Spleen (tissue), 11 donors: ENCODE measurements around the gene TPPP3. TPM values are rescaled to one million over a fixed set of nuclear protein-coding genes. Genes with fewer than 3 reads are reported as not detected.
A peak's percentile ranks its signal among the peaks of the same experiment; 100 is the strongest.

Experiments
- DNase-seq: peaks from one replicate; pipeline ENCODE4 v3.0.0-alpha.2; 2020
- H3K27ac ChIP-seq, 8 donors: fragments of 200-600 bp; sonication (generic) in 7 of 8; 1 replicate in 4 of 8; 2 replicates in 4 of 8; pipeline versions ENCODE4 v1.5.0 to v1.8.0; 2016 to 2021; ENCODE audit warnings: inconsistent platforms in 4 of 8, mild to moderate bottlenecking in 4 of 8, moderate library complexity in 1 of 8
- H3K27me3 ChIP-seq, 7 donors: fragments of 200-600 bp; sonication (generic) in 6 of 7; replicated peaks in 1 of 7; 1 replicate in 4 of 7; 2 replicates in 3 of 7; pipeline versions ENCODE4 v1.5.0 to v1.8.0; 2016 to 2021; ENCODE audit warnings: inconsistent platforms in 3 of 7, mild to moderate bottlenecking in 1 of 7
- H3K36me3 ChIP-seq, 6 donors: fragments of 200-600 bp; sonication (generic) in 5 of 6; 1 replicate in 4 of 6; 2 replicates in 2 of 6; pipeline versions ENCODE4 v1.5.0 to v1.8.0; 2016 to 2021; ENCODE audit warnings: inconsistent platforms in 2 of 6
- H3K4me1 ChIP-seq, 6 donors: fragments of 200-600 bp; sonication (generic) in 5 of 6; 1 replicate in 3 of 6; 2 replicates in 3 of 6; pipeline versions ENCODE4 v1.5.0 to v1.8.0; 2016 to 2021; ENCODE audit warnings: inconsistent platforms in 3 of 6
- H3K4me3 ChIP-seq, 8 donors: fragments of 200-600 bp; sonication (generic) in 7 of 8; 1 replicate in 4 of 8; 2 replicates in 4 of 8; pipeline versions ENCODE4 v1.5.0 to v1.8.0; 2016 to 2021; ENCODE audit warnings: inconsistent platforms in 4 of 8, mild to moderate bottlenecking in 4 of 8, moderate library complexity in 2 of 8
- H3K9me3 ChIP-seq, 8 donors: fragments of 200-600 bp; sonication (generic) in 7 of 8; 1 replicate in 4 of 8; 2 replicates in 4 of 8; pipeline versions ENCODE4 v1.5.0 to v1.8.0; 2016 to 2021; ENCODE audit warnings: inconsistent platforms in 4 of 8
- CTCF ChIP-seq, 11 experiments: fragments of 200-600 bp in 7 of 11; fragments of 450-650 bp in 4 of 11; sonication (generic) in 4 of 11; IDR thresholded peaks in 8 of 11; conservative IDR thresholded peaks in 3 of 11; 1 replicate in 7 of 11; 2 replicates in 4 of 11; pipeline versions ENCODE4 v1.4.0 to v1.8.0; 2016 to 2021; ENCODE audit warnings: antibody characterized with exemption in 11 of 11, inconsistent platforms in 4 of 11, mild to moderate bottlenecking in 1 of 11
- POLR2A ChIP-seq, 3 donors: fragments of 450-650 bp; IDR thresholded peaks; one replicate each; pipeline ENCODE4 v1.5.1; 2017; ENCODE audit warnings: antibody characterized with exemption in 3 of 3, mild to moderate bottlenecking in 1 of 3
- POLR2AphosphoS5 ChIP-seq, 3 donors: sonication (generic); formaldehyde crosslinking; IDR thresholded peaks; one replicate each; pipeline ENCODE4 v1.5.1; 2017; ENCODE audit warnings: antibody characterized with exemption in 3 of 3
- WGBS, 5 donors: extraction: QIAGEN DNeasy Blood & Tissue Kit in 3 of 5; methylation state at CpG; one replicate each; pipeline versions ENCODE4 v1.1.5 to v1.1.7; 2013 to 2018; 5-methylcytosine and 5-hydroxymethylcytosine counted together
- intact Hi-C: fragments of 100-400 bp; cut with DNase I; formaldehyde crosslinking; loops from one replicate; pipeline ENCODE4 v1.15.0; 2023; ENCODE audit warnings: low total_unique reads
- polyA plus RNA-seq, 3 donors: library from polyadenylated mRNA; stranded (reverse); fragments of 200-250 nt; gene quantifications; one replicate each; pipeline ENCODE4 v1.2.1, GENCODE V29; 2013
- total RNA-seq, 7 donors: library from RNA; depleted of rRNA in 3 of 7; stranded (reverse); fragments of >200 nt in 3 of 7; fragmentation: NEBNext Ultra II Directional in 4 of 7; extraction: Animal tissue kit (Norgen Biotek cat#: 25700) in 4 of 7; gene quantifications; one replicate each; pipeline versions ENCODE4 v1.1.0 to v1.2.1, GENCODE V29; 2016 to 2021
- donor health status: healthy with polysubstance abuse.
- donor health status: DM: no; HTN: no; CAD: no; lungs with moderate emphysema.
- donor health status: DM: no; HTN: no; CAD: no.
- donor health status: Bipolar disorder and iron deficiency.
- donor health status: healthy.
- donor health status: DM: no; HTN: no; CAD: no.
- donor health status: DM: yes; HTN: yes; CAD: no.

TPPP3 gene
- total and polyA plus RNA-seq, 10 donors, result 2.5 to 13.9 (median 8.6) TPM

- Histone ChIP-seq H3K27me3 (peaks cover 0 to 62% (median 16%) of the 10 kb centered on the region in 7 donors), H3K9me3 (no peaks in the 10 kb centered on the region), H3K4me3 (no peak overlapping the region), H3K4me1 (peaks cover 28 to 64% (median 49%) of the 10 kb centered on the region in 6 donors), H3K36me3 (no peaks in the 10 kb centered on the region), H3K27ac (peak overlapping the region in 1 of 8 donors; percentile 68)
- no peak for DNase-seq
- WGBS, 5 donors, result 75 to 90% (median 82%) methylated on average over 3 of the region's 3 CpGs
- intact Hi-C loops, result loop anchor here (5.0 kb wide), 1 partner anchor 33 kb away; no protein-coding TSS in a partner anchor
- no peak for TF ChIP-seq CTCF (IDR thresholded peaks at IDR 0.05 in 8 of 11, conservative IDR thresholded peaks at IDR 0.05 in 3 of 11)
- no peak for TF ChIP-seq POLR2AphosphoS5 (IDR thresholded peaks at IDR 0.05)
- no peak for TF ChIP-seq POLR2A (IDR thresholded peaks at IDR 0.05)
Measured at GRCh38 chr16:67429053-67429798, 35.9 kb upstream of the TPPP3 start.

DNA sequence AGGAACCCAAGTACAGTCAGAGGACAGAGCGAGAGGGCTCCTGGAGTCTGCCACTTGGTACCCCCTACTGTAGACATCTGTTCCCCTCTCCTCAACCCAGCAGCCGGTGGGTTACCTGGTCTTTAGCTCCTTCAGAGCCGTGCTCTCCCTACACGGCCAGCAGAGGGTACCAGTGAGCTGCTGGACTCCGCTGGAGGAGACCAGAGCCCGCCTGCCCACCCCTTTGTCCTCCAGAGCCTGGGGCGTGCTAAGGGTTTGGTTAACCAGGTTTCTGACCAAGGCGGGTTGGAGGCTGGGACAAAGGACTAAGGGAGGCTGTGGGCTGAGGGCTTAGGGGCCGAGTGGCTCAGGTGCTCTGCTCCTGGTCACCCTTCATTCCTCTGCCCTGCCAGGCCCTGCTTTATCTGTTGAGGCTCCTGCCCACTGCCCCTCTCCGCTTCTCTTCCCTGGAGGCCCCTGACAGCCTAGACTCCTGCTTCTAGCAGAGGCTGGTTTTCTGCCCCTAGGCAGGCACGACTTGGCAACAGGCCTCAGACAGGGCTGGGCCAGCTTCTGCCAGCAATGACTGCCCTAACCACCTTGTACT, 34.9 kb upstream of the TPPP3 start:
- H3K36me3 ChIP-seq, result no peaks in the 10 kb centered on the region
- H3K4me3 ChIP-seq, result no peak overlapping the region
- H3K27me3 ChIP-seq, result peaks cover 0 to 66% (median 16%) of the 10 kb centered on the region in 7 donors
- intact Hi-C loops, result loop anchor here (5.0 kb wide), 1 partner anchor 34 kb away; no protein-coding TSS in a partner anchor
- DNase-seq, result peak; percentile 89
- WGBS, 5 donors, result 20 to 49% (median 24%) methylated on average over 3 to 11 of the region's 11 CpGs
- no peak overlapping the region for H3K27ac ChIP-seq
- TF ChIP-seq CTCF (IDR thresholded peaks at IDR 0.05 in 8 of 11, conservative IDR thresholded peaks at IDR 0.05 in 3 of 11) (peak; percentile 59 to 88 (median 84)), POLR2A (IDR thresholded peaks at IDR 0.05) (no peak), POLR2AphosphoS5 (IDR thresholded peaks at IDR 0.05) (peak; percentile 26 to 46 (median 27))
- H3K9me3 ChIP-seq, result no peaks in the 10 kb centered on the region
- peaks cover 28 to 54% (median 47%) of the 10 kb centered on the region in 6 donors for H3K4me1 ChIP-seq

DNA sequence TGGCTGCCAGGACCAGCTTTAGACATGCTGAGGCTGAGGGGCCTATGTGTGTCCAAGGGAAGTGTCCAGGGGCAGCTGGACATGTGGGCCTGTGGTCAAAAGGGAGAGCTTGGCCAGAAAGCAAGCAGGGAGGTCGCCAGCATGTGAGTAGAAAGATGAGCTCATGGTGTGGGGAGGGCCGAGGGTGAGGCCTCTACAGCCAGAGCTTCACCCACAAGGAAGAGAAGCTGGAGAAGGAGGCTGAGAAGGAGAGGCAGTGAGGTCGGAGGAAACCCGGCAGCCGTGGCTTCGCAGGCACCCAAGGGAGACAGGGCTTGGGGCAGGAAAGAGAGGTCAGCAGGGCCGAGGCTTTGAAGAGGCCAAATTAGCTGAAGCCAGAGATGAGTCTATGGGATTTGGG, 33.7 kb upstream of the TPPP3 start:
- H3K27me3 ChIP-seq, result peaks cover 0 to 62% (median 16%) of the 10 kb centered on the region in 7 donors
- no peaks in the 10 kb centered on the region for H3K9me3 ChIP-seq
- no peak overlapping the region for H3K27ac ChIP-seq
- no peak for DNase-seq
- TF ChIP-seq POLR2AphosphoS5 (IDR thresholded peaks at IDR 0.05), result no peak
- intact Hi-C loops, result loop anchor here (5.0 kb wide), 1 partner anchor 35 kb away; no protein-coding TSS in a partner anchor
- H3K4me3 ChIP-seq, result no peak overlapping the region
- peaks cover 18 to 41% (median 36%) of the 10 kb centered on the region in 6 donors for H3K4me1 ChIP-seq
- no peaks in the 10 kb centered on the region for H3K36me3 ChIP-seq
- WGBS, 5 donors, result 72 to 94% (median 74%) methylated on average over 7 of the region's 7 CpGs

DNA sequence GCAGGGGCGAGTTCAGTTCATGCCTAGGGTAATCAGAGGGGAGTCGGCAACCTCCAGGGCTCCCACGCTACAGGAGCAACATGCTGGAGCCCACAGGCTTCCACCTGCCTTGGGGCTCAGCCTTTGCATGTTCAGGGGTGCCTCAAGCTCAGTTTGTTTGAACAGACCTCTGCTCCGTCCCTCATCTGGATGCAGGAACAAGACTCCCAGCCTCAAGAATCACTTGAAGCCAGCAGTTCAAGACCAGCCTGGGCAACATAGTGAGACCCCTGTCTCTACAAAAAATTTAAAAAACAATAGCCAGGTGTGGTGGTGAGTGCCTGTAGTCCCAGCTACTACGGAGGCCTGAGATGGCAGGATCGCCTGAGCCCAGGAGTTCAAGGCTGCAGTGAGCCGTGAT, 32.7 kb upstream of the TPPP3 start:
- no peaks in the 10 kb centered on the region for H3K36me3 ChIP-seq
- 85 to 94% (median 88%) methylated on average over 5 to 7 of the region's 7 CpGs for WGBS, 5 donors
- peaks cover 0 to 53% (median 16%) of the 10 kb centered on the region in 7 donors for H3K27me3 ChIP-seq
- no peaks in the 10 kb centered on the region for H3K9me3 ChIP-seq
- intact Hi-C loops, result loop anchor here (5.0 kb wide), 1 partner anchor 36 kb away; no protein-coding TSS in a partner anchor
- no peak overlapping the region for H3K4me3 ChIP-seq
- DNase-seq, result no peak
- TF ChIP-seq POLR2A (IDR thresholded peaks at IDR 0.05) (no peak), POLR2AphosphoS5 (IDR thresholded peaks at IDR 0.05) (no peak), CTCF (IDR thresholded peaks at IDR 0.05 in 8 of 11, conservative IDR thresholded peaks at IDR 0.05 in 3 of 11) (no peak)
- H3K4me1 ChIP-seq, result peaks cover 13 to 33% (median 29%) of the 10 kb centered on the region in 6 donors
- no peak overlapping the region for H3K27ac ChIP-seq
